Measurements from ENCODE around the gene IL34.

IL34 gene

GRCh38 chr16:70687671-70688245 is 41.4 kb downstream of the IL34 start:
- H3K27me3 ChIP-seq (replicated peaks; ENCODE audit: control insufficient read depth, insufficient read depth, low read length): no peaks in the 10 kb centered on the region; the same call in 1 of the 2 replicates
- H3K36me3 ChIP-seq (ENCODE audit: control insufficient read depth, insufficient read depth, low read length): no peaks in the 10 kb centered on the region
- no peak for DNase-seq (ENCODE audit: extremely low read depth, insufficient read length)

GRCh38 chr16:70688246-70688742 is 41.9 kb downstream of the IL34 start:
- Histone ChIP-seq H3K4me3 (replicated peaks; ENCODE audit: low read depth, low read length) (no peak overlapping the region), H3K36me3 (ENCODE audit: control insufficient read depth, insufficient read depth, low read length) (no peaks in the 10 kb centered on the region), H3K27me3 (replicated peaks; ENCODE audit: control insufficient read depth, insufficient read depth, low read length) (no peaks in the 10 kb centered on the region; the same call in 1 of the 2 replicates)
- no peak for TF ChIP-seq CTCF (IDR thresholded peaks at IDR 0.05; ENCODE audit: insufficient read depth, low read length, poor library complexity, severe bottlenecking)
- DNase-seq (ENCODE audit: extremely low read depth, insufficient read length): no peak

More at GRCh38 chr16:70687671-70688245, 41.4 kb downstream of the IL34 start:
- TF ChIP-seq CTCF (IDR thresholded peaks at IDR 0.05; ENCODE audit: insufficient read depth, low read length, poor library complexity, severe bottlenecking): no peak
- H3K4me3 ChIP-seq (replicated peaks; ENCODE audit: low read depth, low read length): no peak overlapping the region

- Histone ChIP-seq H3K27me3 (replicated peaks; ENCODE audit: control insufficient read depth, insufficient read depth, low read length) (no peaks in the 10 kb centered on the region; the same call in 1 of the 2 replicates), H3K36me3 (ENCODE audit: control insufficient read depth, insufficient read depth, low read length) (no peaks in the 10 kb centered on the region; the same call in 1 of the 2 replicates), H3K4me3 (replicated peaks; ENCODE audit: low read depth, low read length) (no peak overlapping the region)
- TF ChIP-seq CTCF (IDR thresholded peaks at IDR 0.05; ENCODE audit: insufficient read depth, low read length, poor library complexity, severe bottlenecking): no peak
- DNase-seq (ENCODE audit: extremely low read depth, insufficient read length): no peak
Observed at GRCh38 chr16:70689035-70689969, 42.9 kb downstream of the IL34 start.

- Histone ChIP-seq H3K27me3 (replicated peaks; ENCODE audit: control insufficient read depth, insufficient read depth, low read length) (no peaks in the 10 kb centered on the region; the same call in 1 of the 2 replicates), H3K36me3 (ENCODE audit: control insufficient read depth, insufficient read depth, low read length) (no peaks in the 10 kb centered on the region; the same call in none of the 2 replicates), H3K4me3 (replicated peaks; ENCODE audit: low read depth, low read length) (no peak overlapping the region)
- DNase-seq (ENCODE audit: extremely low read depth, insufficient read length): no peak
- no peak for TF ChIP-seq CTCF (IDR thresholded peaks at IDR 0.05; ENCODE audit: insufficient read depth, low read length, poor library complexity, severe bottlenecking)
Observed at GRCh38 chr16:70689970-70690891, 43.9 kb downstream of the IL34 start.

Measured in GM06990 (cell line).